ENCODE results near the gene MORN5. TPM values are rescaled to one million over a fixed set of nuclear protein-coding genes. Genes with fewer than 3 reads are reported as not detected.

Gene MORN5
- total RNA-seq, 2 experiments from 2014 or later, result not detected

DNA sequence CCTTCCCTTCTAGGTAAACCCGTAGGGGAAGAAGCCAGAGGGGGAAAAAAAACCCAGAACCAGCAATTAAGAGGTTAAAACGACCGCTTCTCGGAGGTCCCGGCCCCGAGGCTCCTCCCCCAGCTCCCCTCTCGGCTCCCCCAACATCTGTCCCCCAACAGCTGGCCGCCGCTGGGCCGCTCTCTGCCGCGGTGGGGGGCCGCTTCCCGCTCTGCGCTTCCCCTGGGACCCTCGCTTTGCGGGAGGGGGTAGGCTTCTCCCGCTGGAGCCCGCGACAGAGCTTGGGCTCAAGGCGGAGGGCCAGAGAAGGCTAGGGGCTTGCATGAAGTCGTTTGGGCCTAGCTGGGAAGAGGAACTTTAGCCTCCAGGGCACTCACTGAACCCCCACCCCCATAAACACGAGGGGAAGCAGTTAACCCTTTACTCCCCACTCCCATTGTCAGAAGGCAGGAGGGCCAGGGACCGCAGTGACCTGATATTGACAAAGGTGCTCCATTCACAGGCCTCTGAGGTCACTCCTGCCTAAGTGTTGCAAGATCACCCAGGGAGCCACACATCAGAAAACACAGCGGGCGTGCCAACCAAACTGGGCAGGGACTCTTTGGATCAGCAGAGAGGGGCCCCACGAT, 61.6 kb downstream of the MORN5 start:
- Mint-ChIP-seq H3K36me3 (ENCODE audit: low read depth) (no peaks in the 10 kb centered on the region), H3K4me1 (ENCODE audit: low read depth) (peaks cover 22% of the 10 kb centered on the region), H3K9me3 (no peaks in the 10 kb centered on the region), H3K4me3 (no peak overlapping the region), H3K27me3 (ENCODE audit: low read depth) (peaks cover 71% of the 10 kb centered on the region), H3K27ac (no peak overlapping the region)
- no peak for DNase-seq
- CTCF ChIA-PET, result interaction anchor here (0.7 kb wide), 1 partner anchor 86 kb away, joined by 3 read pairs; no protein-coding TSS in a partner anchor
- intact Hi-C loops (cut with micrococcal nuclease), result no loop called here

DNA sequence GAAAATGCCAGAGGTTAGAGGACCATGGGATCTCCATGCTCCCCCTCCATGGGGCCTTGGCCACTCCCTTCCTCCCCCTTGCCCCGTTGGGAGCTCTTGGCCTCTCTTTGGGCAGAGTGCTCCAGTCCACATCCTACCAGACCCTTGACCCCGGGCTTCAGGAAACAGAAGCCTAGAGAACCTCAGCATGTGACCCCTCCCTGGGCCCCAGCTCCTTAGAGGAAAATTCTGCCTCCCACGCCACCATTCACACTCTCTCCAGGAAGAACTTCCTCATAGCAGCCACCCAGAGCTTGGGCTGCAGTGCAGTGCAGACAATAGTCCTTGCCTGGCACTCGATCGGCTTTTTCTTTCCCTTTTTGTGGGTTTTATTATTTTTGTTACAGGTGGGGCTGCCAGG, 63.1 kb downstream of the MORN5 start:
- H3K4me1 Mint-ChIP-seq (ENCODE audit: low read depth), result peaks cover 29% of the 10 kb centered on the region
- H3K4me3 Mint-ChIP-seq, result no peak overlapping the region
- H3K36me3 Mint-ChIP-seq (ENCODE audit: low read depth), result no peaks in the 10 kb centered on the region
- no peak overlapping the region for H3K27ac Mint-ChIP-seq
- H3K27me3 Mint-ChIP-seq (ENCODE audit: low read depth), result peaks cover 79% of the 10 kb centered on the region
- DNase-seq, result no peak
- intact Hi-C loops (cut with micrococcal nuclease), result no loop called here
- no peaks in the 10 kb centered on the region for H3K9me3 Mint-ChIP-seq
- CTCF ChIA-PET, result interaction anchor here (0.7 kb wide), 1 partner anchor 31 kb away, joined by 3 read pairs; no protein-coding TSS in a partner anchor

DNA sequence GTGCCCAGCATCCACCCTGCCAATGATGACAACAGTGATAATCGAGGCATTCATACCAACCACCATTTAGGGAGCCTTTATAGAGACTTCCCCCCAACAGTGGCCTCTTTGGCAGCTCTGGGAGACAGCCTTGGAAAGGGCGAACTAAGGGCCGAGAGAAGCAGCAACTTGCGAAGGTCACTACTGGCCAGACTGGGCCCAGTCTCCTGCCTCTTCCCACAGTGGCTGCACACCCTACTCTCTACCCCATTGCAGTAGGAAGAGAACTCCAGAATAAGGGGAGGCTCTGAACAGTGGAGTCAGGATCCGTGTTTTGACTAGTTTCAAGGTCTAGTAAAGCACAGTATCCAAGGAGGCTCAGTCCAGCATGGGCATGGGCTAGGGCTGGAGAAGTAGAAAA, 63.7 kb downstream of the MORN5 start:
- CTCF ChIA-PET, result interaction anchor here (0.7 kb wide), 1 partner anchor 31 kb away, joined by 3 read pairs; no protein-coding TSS in a partner anchor
- Mint-ChIP-seq H3K36me3 (ENCODE audit: low read depth) (no peaks in the 10 kb centered on the region), H3K27ac (no peak overlapping the region), H3K27me3 (ENCODE audit: low read depth) (peaks cover 75% of the 10 kb centered on the region), H3K4me3 (no peak overlapping the region), H3K4me1 (ENCODE audit: low read depth) (peaks cover 23% of the 10 kb centered on the region), H3K9me3 (no peaks in the 10 kb centered on the region)
- intact Hi-C loops (cut with micrococcal nuclease), result no loop called here
- no peak for DNase-seq

DNA sequence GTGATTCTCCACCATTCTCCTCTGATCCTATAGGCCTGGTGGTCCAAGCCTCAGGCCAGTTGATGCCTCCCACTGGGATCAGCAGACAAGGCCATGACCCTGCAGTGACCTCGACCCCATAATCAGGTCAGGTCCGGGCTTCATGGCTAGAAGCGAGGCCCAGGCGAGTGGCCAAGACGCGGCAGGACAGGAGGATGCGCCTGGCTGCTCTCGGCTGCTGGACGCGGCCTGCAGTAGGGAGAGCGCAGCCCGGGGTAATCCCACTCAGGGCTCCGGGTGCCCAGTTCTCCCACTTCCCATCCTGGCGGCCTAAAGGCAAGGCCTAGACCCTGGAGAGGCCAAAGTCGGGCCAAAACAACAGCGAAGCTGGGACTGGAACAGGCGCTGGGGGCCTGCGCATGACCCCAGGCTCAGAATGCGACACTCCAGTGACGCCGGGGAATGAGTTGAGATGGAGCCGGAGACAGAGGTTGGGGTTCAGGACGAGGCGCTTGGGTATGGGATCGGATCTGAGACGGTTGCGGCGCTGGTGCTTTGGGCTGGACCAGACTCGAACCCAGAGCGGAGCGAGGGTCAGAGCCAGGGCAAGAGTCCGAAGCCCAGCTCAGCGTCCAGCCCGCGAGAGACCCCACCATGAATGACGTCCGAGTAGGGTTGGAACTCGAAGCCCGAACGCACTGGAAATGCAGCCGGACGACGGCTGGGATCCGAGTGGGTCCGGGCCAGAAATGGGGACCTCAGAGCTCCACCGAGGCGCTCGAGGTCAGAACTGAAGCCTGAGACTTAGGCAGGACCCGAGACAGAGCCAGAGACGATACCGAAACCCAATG, 65.8 kb downstream of the MORN5 start:
- CTCF ChIA-PET, result interaction anchor here (1.2 kb wide), 1 partner anchor 101 kb away, joined by 4 read pairs; no protein-coding TSS in a partner anchor
- no peak overlapping the region for H3K4me3 Mint-ChIP-seq

DNA sequence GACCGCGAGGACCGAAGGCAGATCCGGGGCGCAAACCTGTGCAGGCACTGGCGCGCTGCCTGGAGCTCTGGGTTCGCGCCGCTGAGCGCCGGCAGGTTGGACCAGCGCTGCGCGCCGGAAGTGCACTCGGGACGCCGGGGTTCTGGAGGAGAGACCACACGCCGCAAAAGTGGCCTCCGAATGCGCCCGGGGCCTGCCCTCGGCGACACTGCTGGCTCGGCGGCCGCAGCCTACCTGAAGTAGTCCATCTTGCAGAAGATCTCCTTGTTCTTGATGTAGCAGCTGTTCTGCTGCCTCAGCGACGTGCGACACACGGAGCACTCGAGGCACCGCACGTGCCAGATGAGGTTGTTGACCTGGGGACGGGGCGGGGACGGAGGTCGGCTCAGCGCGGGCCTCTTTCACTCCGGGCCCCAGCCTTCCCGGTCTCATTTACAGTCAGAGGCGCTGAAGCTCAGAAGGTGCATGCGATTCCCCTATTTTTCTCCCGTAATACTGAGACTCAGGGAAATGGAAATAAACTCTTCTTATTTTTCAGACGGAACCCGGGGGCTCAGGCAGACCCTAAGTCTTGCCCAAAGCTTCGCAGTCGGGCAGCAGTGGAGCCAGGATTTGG, 66.5 kb downstream of the MORN5 start:
- Mint-ChIP-seq H3K27ac (no peak overlapping the region), H3K9me3 (no peaks in the 10 kb centered on the region), H3K4me3 (no peak overlapping the region), H3K27me3 (ENCODE audit: low read depth) (peaks cover 49% of the 10 kb centered on the region), H3K4me1 (ENCODE audit: low read depth) (peaks cover 8% of the 10 kb centered on the region), H3K36me3 (ENCODE audit: low read depth) (no peaks in the 10 kb centered on the region)
- no peak for DNase-seq
- CTCF ChIA-PET, result interaction anchor here (1.2 kb wide), 1 partner anchor 102 kb away, joined by 4 read pairs; no protein-coding TSS in a partner anchor
- intact Hi-C loops (cut with micrococcal nuclease), result no loop called here

More for the DNA sequence above, 65.8 kb downstream of the MORN5 start:
- intact Hi-C loops (cut with micrococcal nuclease), result no loop called here
- no peak overlapping the region for H3K27ac Mint-ChIP-seq
- H3K9me3 Mint-ChIP-seq, result no peaks in the 10 kb centered on the region
- H3K4me1 Mint-ChIP-seq (ENCODE audit: low read depth), result peaks cover 8% of the 10 kb centered on the region
- peaks cover 54% of the 10 kb centered on the region for H3K27me3 Mint-ChIP-seq (ENCODE audit: low read depth)
- DNase-seq, result no peak
- H3K36me3 Mint-ChIP-seq (ENCODE audit: low read depth), result no peaks in the 10 kb centered on the region

DNA sequence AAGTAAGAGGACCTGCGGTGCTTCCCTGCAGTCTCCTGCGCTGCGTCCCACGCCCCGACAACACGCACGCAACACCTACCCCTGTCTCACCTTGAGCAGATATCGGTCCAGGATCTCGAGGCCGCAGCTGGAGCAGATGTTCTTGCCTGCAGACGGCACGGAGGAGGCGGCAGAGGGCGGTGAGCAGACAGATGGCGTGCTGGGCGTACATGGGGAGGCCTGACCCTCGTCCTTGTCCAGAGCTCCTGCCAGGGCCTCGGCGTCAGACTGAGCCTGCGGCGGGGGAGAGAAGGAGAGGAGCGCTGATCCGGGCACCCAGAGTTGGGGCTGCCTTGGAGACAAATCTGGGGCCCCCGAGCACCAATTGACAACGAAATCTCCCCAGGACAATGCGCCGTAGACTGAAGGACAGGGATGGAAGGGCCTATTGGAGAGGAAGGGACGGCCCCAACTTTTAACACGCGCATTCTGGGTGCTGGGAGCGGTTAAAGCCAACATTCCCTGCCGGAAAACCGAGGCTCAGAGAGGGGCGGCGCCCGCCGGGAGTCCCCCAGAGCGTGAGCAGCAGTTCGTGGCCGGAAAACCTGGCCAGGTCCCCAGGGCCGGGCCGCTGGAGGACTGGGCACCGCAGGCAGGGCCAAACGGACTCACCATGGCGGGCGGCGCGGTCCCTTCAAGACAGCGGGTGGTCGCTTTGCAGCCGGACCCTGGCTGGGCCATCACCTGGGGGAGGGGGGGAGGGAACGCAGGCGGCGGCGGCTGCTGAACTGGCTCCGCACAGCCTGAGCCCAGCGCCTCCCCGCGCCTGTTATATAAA, 67.3 kb downstream of the MORN5 start:
- CTCF ChIA-PET, result interaction anchor here (1.2 kb wide), 1 partner anchor 102 kb away, joined by 4 read pairs; no protein-coding TSS in a partner anchor
- Mint-ChIP-seq H3K4me3 (no peak overlapping the region), H3K9me3 (no peaks in the 10 kb centered on the region), H3K4me1 (ENCODE audit: low read depth) (peaks cover 8% of the 10 kb centered on the region), H3K27me3 (ENCODE audit: low read depth) (peaks cover 42% of the 10 kb centered on the region), H3K27ac (no peak overlapping the region), H3K36me3 (ENCODE audit: low read depth) (no peaks in the 10 kb centered on the region)
- intact Hi-C loops (cut with micrococcal nuclease), result no loop called here
- no peak for DNase-seq

DNA sequence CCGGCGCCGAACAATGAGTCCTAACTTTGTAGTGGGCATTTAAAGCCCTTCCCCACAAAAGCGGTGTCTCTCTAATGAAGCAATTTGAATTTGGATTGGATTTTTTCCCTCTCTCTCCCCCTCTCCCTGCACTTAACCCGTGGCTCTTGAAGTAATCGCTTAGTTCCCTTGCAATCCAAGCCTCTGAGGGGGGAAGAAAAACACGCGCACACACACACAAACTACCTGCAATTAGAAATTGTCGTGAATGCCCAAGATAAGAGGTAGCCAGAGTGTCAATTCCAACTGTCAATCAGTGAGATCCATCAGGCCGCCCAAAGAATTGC, 67.8 kb downstream of the MORN5 start:
- Mint-ChIP-seq H3K27ac (no peak overlapping the region), H3K27me3 (ENCODE audit: low read depth) (peaks cover 36% of the 10 kb centered on the region), H3K4me3 (no peak overlapping the region), H3K4me1 (ENCODE audit: low read depth) (peaks cover 8% of the 10 kb centered on the region), H3K36me3 (ENCODE audit: low read depth) (no peaks in the 10 kb centered on the region), H3K9me3 (no peaks in the 10 kb centered on the region)
- intact Hi-C loops (cut with micrococcal nuclease), result no loop called here
- no peak for DNase-seq
- CTCF ChIA-PET, result no interaction called here

DNA sequence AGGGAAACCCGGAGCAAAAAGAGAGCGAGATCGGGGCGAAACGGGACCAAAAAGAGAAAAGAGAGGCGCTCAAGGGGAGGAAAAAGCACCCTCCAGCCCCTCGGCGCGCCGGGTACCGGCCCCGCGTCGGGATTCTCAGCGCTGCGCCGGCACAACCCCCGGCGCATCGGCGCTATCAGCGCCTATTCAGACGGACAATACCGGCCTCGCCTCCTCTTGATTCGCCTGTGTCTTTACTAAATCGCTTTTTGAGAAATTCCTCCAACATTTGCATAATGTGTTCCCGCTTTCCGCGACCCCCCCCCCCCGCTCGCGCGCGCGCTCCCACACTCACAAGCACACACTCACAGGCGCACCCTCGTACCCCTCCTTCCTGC, 68.5 kb downstream of the MORN5 start:
- intact Hi-C loops (cut with micrococcal nuclease), result no loop called here
- H3K27ac Mint-ChIP-seq, result no peak overlapping the region
- CTCF ChIA-PET, result no interaction called here
- no peaks in the 10 kb centered on the region for H3K9me3 Mint-ChIP-seq
- peaks cover 30% of the 10 kb centered on the region for H3K27me3 Mint-ChIP-seq (ENCODE audit: low read depth)
- H3K4me1 Mint-ChIP-seq (ENCODE audit: low read depth), result peaks cover 8% of the 10 kb centered on the region
- no peak for DNase-seq
- H3K4me3 Mint-ChIP-seq, result peak overlapping the region; percentile 53
- no peaks in the 10 kb centered on the region for H3K36me3 Mint-ChIP-seq (ENCODE audit: low read depth)

DNA sequence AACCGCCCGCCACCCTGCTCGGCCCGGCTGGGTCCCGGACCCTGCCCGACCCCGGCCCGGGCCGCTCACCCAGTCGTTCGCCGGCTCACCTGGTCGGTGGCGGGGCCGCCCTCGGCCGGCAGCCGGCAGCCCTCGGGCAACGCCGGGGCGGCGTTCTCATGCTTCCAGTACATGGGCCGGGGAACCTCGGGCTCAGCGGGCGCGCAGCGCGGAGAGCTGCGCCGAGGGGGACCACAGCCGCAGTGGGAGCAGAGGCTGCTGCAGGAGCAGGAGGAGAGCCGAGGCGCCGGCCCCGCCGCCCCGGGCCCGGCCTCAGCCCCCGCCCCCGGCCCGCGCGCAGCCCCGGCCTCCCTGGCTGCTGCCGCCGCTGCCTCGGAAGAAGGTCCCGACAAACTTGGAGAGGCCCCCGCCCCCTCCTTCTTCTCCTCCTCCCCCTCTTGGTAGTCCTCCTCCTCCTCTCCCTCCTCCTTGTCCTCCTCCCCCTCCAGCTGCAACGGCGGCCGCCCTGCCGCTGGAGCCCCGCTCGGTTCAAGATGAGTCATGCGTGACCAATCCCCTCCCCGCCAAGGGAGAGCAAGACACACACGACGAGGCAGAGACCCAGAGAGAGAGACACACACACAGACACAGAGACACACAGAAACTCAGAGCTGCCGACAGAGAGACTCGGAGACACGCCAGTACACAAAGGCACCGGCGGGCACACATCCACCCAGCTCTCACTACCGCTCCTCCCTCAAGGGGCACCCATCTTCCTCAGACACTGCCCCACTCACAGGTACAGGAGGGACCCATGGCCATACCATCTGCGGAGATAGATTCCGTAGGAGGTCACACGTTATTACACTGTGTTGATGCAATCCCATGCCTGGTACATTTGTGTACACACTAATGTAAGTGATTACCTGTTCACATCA, 69.1 kb downstream of the MORN5 start, which contains the start of gene LHX6:
Gene LHX6, minus strand, starts transcription at position 390 of the 917 bp plus-strand sequence. Its CDS starts 217 bp downstream, at position 173.
- Mint-ChIP-seq H3K4me3 (peak within 1 kb of the TSS; percentile 53), H3K9me3 (no peaks in the 10 kb centered on the region), H3K27ac (no peak within 1 kb of the TSS), H3K4me1 (ENCODE audit: low read depth) (peaks cover 8% of the 10 kb centered on the region), H3K36me3 (ENCODE audit: low read depth) (no peaks in the 10 kb centered on the region), H3K27me3 (ENCODE audit: low read depth) (peaks cover 29% of the 10 kb centered on the region)
- CTCF ChIA-PET, result no interaction called here
- DNase-seq, result no peak
- intact Hi-C loops (cut with micrococcal nuclease), result no loop called here

DNA sequence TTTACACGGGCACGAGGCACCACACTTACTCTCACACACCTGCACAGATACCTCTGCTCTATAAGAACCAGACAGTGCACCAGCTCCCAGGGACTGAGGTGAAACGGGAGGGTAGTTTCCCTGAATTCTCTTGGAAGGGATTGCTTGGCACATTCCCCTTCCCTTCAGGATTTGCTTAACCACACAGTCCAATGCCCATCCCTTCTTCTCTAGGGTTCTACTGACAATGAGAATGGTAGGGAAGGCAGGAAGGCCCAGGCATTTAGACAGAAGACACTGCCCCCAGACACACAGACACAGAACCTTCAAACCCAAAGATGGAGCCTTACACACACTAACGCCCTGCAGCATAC, 69.8 kb downstream of the MORN5 start:
- Mint-ChIP-seq H3K4me1 (ENCODE audit: low read depth) (peaks cover 8% of the 10 kb centered on the region), H3K27ac (no peak overlapping the region), H3K36me3 (ENCODE audit: low read depth) (no peaks in the 10 kb centered on the region), H3K27me3 (ENCODE audit: low read depth) (peaks cover 25% of the 10 kb centered on the region), H3K9me3 (no peaks in the 10 kb centered on the region), H3K4me3 (no peak overlapping the region)
- CTCF ChIA-PET, result no interaction called here
- no peak for DNase-seq
- intact Hi-C loops (cut with micrococcal nuclease), result no loop called here

DNA sequence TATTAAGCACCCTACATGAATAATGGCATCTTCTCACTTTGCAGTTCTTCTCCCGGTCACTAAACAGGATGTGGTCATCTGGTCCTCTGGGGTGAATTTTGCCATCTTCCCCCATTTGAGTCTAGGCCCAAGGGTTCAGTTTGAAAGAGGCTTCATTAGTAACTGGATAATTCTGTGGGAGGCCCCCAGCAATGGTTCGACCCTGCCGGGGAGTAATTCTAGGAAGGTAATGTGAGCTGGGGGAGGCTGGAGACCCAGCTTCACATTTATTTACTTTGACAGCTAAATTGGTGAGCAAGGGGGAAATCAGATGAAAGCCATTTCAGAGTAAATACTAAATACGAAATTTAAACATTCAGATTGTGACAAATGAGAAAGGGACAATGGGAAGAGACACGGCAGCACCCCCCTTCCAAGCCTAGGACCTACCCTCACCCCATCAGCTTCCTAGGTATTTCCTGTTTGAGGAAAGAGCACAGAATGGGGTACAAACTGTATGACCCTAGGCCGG, 73.1 kb downstream of the MORN5 start:
- CTCF ChIA-PET, result interaction anchor here (0.7 kb wide), 1 partner anchor 43 kb away, joined by 3 read pairs; no protein-coding TSS in a partner anchor
- intact Hi-C loops (cut with micrococcal nuclease), result no loop called here
- no peak overlapping the region for H3K27ac Mint-ChIP-seq
- DNase-seq, result no peak
- no peaks in the 10 kb centered on the region for H3K36me3 Mint-ChIP-seq (ENCODE audit: low read depth)
- H3K9me3 Mint-ChIP-seq, result no peaks in the 10 kb centered on the region
- H3K4me1 Mint-ChIP-seq (ENCODE audit: low read depth), result no peaks in the 10 kb centered on the region
- no peak overlapping the region for H3K4me3 Mint-ChIP-seq
- peaks cover 2% of the 10 kb centered on the region for H3K27me3 Mint-ChIP-seq (ENCODE audit: low read depth)
